BLaER1 treated with 17β-estradiol and CSF1 and Interleukin-3, amounts not matched to agents 10 nM and 100 nM (cell line): ENCODE measurements around the gene UGGT1.
"Not testable (repeated sequence)": the region's sequence is repeated elsewhere in the genome, so short reads cannot be mapped to it uniquely, and the experiment has no call there.

Source experiments
- H3K27ac ChIP-seq, 11 experiments: shearing (Covaris generic); formaldehyde crosslinking; 2 replicates each; pipeline ENCODE4 v1.8.1; 2022
- H3K27me3 ChIP-seq, 11 experiments: shearing (Covaris generic); formaldehyde crosslinking; 2 replicates each; pipeline ENCODE4 v1.8.1; 2022
- H3K36me3 ChIP-seq, 11 experiments: shearing (Covaris generic); formaldehyde crosslinking; 2 replicates each; pipeline ENCODE4 v1.8.1; 2022
- H3K4me1 ChIP-seq, 10 experiments: shearing (Covaris generic); formaldehyde crosslinking; 2 replicates each; pipeline ENCODE4 v1.8.1; 2022
- H3K4me2 ChIP-seq, 11 experiments: shearing (Covaris generic); formaldehyde crosslinking; 2 replicates each; pipeline ENCODE4 v1.8.1; 2022
- H3K4me3 ChIP-seq, 10 experiments: shearing (Covaris generic); formaldehyde crosslinking; 2 replicates each; pipeline ENCODE4 v1.8.1; 2022
- H3K9ac ChIP-seq, 11 experiments: shearing (Covaris generic); formaldehyde crosslinking; 2 replicates each; pipeline ENCODE4 v1.8.1; 2022
- H3K9me3 ChIP-seq, 11 experiments: shearing (Covaris generic); formaldehyde crosslinking; replicated peaks in 1 of 11; 2 replicates each; pipeline ENCODE4 v1.8.1; 2022
- H4K20me1 ChIP-seq, 11 experiments: shearing (Covaris generic); formaldehyde crosslinking; 2 replicates each; pipeline ENCODE4 v1.8.1; 2022
- Cebpa-rat ChIP-seq, 11 experiments: shearing (Covaris generic); IDR thresholded peaks; 2 replicates each; pipeline ENCODE4 v1.8.1; 2022

Gene UGGT1

GRCh38 chr2:128196026-128196425 lies 105.0 kb downstream of the UGGT1 start:
- H3K4me1 ChIP-seq, result peaks cover 33 to 63% (median 57%) of the 10 kb centered on the region in 10 experiments
- peak overlapping the region in 2 of 11 experiments; percentile 24 to 29; a peak in 1 of 22 replicates for H3K9ac ChIP-seq
- TF ChIP-seq Cebpa-rat (IDR thresholded peaks at IDR 0.05), result no peak
- no peaks in the 10 kb centered on the region for H3K9me3 ChIP-seq
- H3K27me3 ChIP-seq, result peaks cover 0 to 17% (median 0%) of the 10 kb centered on the region in 11 experiments; a peak in 5 of 22 replicates
- H3K36me3 ChIP-seq, result peaks cover 15 to 33% (median 23%) of the 10 kb centered on the region in 11 experiments
- H3K4me2 ChIP-seq, result peak overlapping the region; percentile 63 to 93 (median 74)
- H3K27ac ChIP-seq, result peak overlapping the region in 2 of 11 experiments; percentile 20 to 22; a peak in 2 of 22 replicates
- H3K4me3 ChIP-seq, result no peak overlapping the region
- peaks cover 0 to 36% (median 11%) of the 10 kb centered on the region in 11 experiments; a peak in 11 of 22 replicates for H4K20me1 ChIP-seq

GRCh38 chr2:128196471-128196931 lies 105.5 kb downstream of the UGGT1 start:
- Histone ChIP-seq H3K4me2 (peak overlapping the region; percentile 63 to 93 (median 74)), H3K9ac (peak overlapping the region in 6 of 11 experiments; percentile 0 to 29 (median 22); a peak in 3 of 22 replicates), H3K9me3 (no peaks in the 10 kb centered on the region), H4K20me1 (peaks cover 0 to 36% (median 11%) of the 10 kb centered on the region in 11 experiments; a peak in 11 of 22 replicates), H3K27me3 (peaks cover 0 to 17% (median 0%) of the 10 kb centered on the region in 11 experiments; a peak in 5 of 22 replicates), H3K4me3 (no peak overlapping the region), H3K4me1 (peaks cover 37 to 68% (median 62%) of the 10 kb centered on the region in 10 experiments), H3K36me3 (peaks cover 10 to 28% (median 19%) of the 10 kb centered on the region in 11 experiments; a peak in 21 of 22 replicates), H3K27ac (peak overlapping the region in 3 of 11 experiments; percentile 20 to 32 (median 22); a peak in 3 of 22 replicates)
- TF ChIP-seq Cebpa-rat (IDR thresholded peaks at IDR 0.05), result no peak

GRCh38 chr2:128197059-128197458 lies 106.1 kb downstream of the UGGT1 start:
- no peak for TF ChIP-seq Cebpa-rat (IDR thresholded peaks at IDR 0.05)
- Histone ChIP-seq H3K4me2 (peak overlapping the region; percentile 63 to 93 (median 74)), H3K4me3 (no peak overlapping the region), H4K20me1 (peaks cover 0 to 36% (median 10%) of the 10 kb centered on the region in 11 experiments; a peak in 11 of 22 replicates), H3K4me1 (peaks cover 42 to 74% (median 68%) of the 10 kb centered on the region in 10 experiments), H3K27ac (no peak overlapping the region), H3K9me3 (no peaks in the 10 kb centered on the region), H3K9ac (peak overlapping the region in 4 of 11 experiments; percentile 0 to 29 (median 22); a peak in 2 of 22 replicates), H3K27me3 (peaks cover 0 to 17% (median 0%) of the 10 kb centered on the region in 11 experiments; a peak in 5 of 22 replicates), H3K36me3 (peaks cover 4 to 23% (median 13%) of the 10 kb centered on the region in 11 experiments; a peak in 20 of 22 replicates)

GRCh38 chr2:128198656-128199055 lies 107.7 kb downstream of the UGGT1 start:
- peaks cover 0 to 32% (median 10%) of the 10 kb centered on the region in 11 experiments; a peak in 11 of 22 replicates for H4K20me1 ChIP-seq
- no peak for TF ChIP-seq Cebpa-rat (IDR thresholded peaks at IDR 0.05)
- peaks cover 44 to 86% (median 75%) of the 10 kb centered on the region in 10 experiments for H3K4me1 ChIP-seq
- 0 out of 22 replicates have a peak, but pooled peaks cover 0 to 1% (median 0%) of the 10 kb centered on the region in 11 experiments for H3K9me3 ChIP-seq
- peak overlapping the region; percentile 29 to 93 (median 64); a peak in 20 of 22 replicates for H3K4me2 ChIP-seq
- H3K9ac ChIP-seq, result peak overlapping the region in 1 of 11 experiments; percentile 9; a peak in 1 of 22 replicates
- H3K36me3 ChIP-seq, result peaks cover 0 to 8% (median 5%) of the 10 kb centered on the region in 11 experiments; a peak in 11 of 22 replicates
- H3K27ac ChIP-seq, result no peak overlapping the region
- H3K4me3 ChIP-seq, result no peak overlapping the region
- H3K27me3 ChIP-seq, result peaks cover 0 to 17% (median 0%) of the 10 kb centered on the region in 11 experiments; a peak in 5 of 22 replicates

- no peak overlapping the region for H3K27ac ChIP-seq
- H3K27me3 ChIP-seq, result peaks cover 0 to 17% (median 0%) of the 10 kb centered on the region in 11 experiments; a peak in 5 of 22 replicates
- H3K36me3 ChIP-seq, result peaks cover 0 to 4% (median 1%) of the 10 kb centered on the region in 11 experiments; a peak in 8 of 22 replicates
- no peak overlapping the region; a peak in 1 of 22 replicates for H3K9ac ChIP-seq
- H3K9me3 ChIP-seq, result peaks cover 0 to 5% (median 0%) of the 10 kb centered on the region in 11 experiments; a peak in 1 of 22 replicates
- peak overlapping the region; percentile 29 to 93 (median 64) for H3K4me2 ChIP-seq
- H4K20me1 ChIP-seq, result peaks cover 0 to 32% (median 10%) of the 10 kb centered on the region in 11 experiments; a peak in 11 of 22 replicates
- H3K4me1 ChIP-seq, result peaks cover 44 to 86% (median 75%) of the 10 kb centered on the region in 10 experiments
- TF ChIP-seq Cebpa-rat (IDR thresholded peaks at IDR 0.05), result no peak
- no peak overlapping the region for H3K4me3 ChIP-seq
Measured at GRCh38 chr2:128199141-128199540, 108.1 kb downstream of the UGGT1 start.

- peaks cover 0 to 17% (median 0%) of the 10 kb centered on the region in 11 experiments; a peak in 5 of 22 replicates for H3K27me3 ChIP-seq
- no peak overlapping the region for H3K4me3 ChIP-seq
- H3K36me3 ChIP-seq, result 0 out of 22 replicates have a peak, but pooled peaks cover 0 to 2% (median 0%) of the 10 kb centered on the region in 11 experiments
- no peak overlapping the region for H3K9ac ChIP-seq
- H3K4me1 ChIP-seq, result peaks cover 24 to 55% (median 45%) of the 10 kb centered on the region in 10 experiments
- peak overlapping the region in 1 of 11 experiments; percentile 9; a peak in 1 of 22 replicates for H3K4me2 ChIP-seq
- peaks cover 19 to 34% (median 24%) of the 10 kb centered on the region in 11 experiments for H3K9me3 ChIP-seq
- H4K20me1 ChIP-seq, result peaks cover 0 to 5% (median 0%) of the 10 kb centered on the region in 11 experiments; a peak in 1 of 22 replicates
- H3K27ac ChIP-seq, result no peak overlapping the region
- no peak for TF ChIP-seq Cebpa-rat (IDR thresholded peaks at IDR 0.05)
Measured at GRCh38 chr2:128202791-128203190, 111.8 kb downstream of the UGGT1 start.

- Histone ChIP-seq H3K4me3 (no peak overlapping the region), H3K27ac (no peak overlapping the region), H3K4me1 (peaks cover 10 to 31% (median 21%) of the 10 kb centered on the region in 10 experiments), H3K9ac (no peak overlapping the region), H3K9me3 (peaks cover 46 to 61% (median 51%) of the 10 kb centered on the region in 11 experiments), H3K27me3 (no peaks in the 10 kb centered on the region), H3K36me3 (peaks cover 0 to 6% (median 0%) of the 10 kb centered on the region in 11 experiments; a peak in 1 of 22 replicates), H3K4me2 (no peak overlapping the region), H4K20me1 (no peaks in the 10 kb centered on the region)
- TF ChIP-seq Cebpa-rat (IDR thresholded peaks at IDR 0.05), result no peak
Measured at GRCh38 chr2:128206245-128206644, 115.2 kb downstream of the UGGT1 start.

- Histone ChIP-seq H3K27ac (no peak overlapping the region), H4K20me1 (no peaks in the 10 kb centered on the region), H3K9me3 (peaks cover 46 to 61% (median 51%) of the 10 kb centered on the region in 11 experiments), H3K4me3 (0 out of 20 replicates have a peak overlapping the region, but pooled peaks of 1 of the 10 experiments have one; percentile 4), H3K9ac (no peak overlapping the region), H3K36me3 (peaks cover 0 to 6% (median 0%) of the 10 kb centered on the region in 11 experiments; a peak in 1 of 22 replicates), H3K4me1 (peaks cover 0 to 29% (median 11%) of the 10 kb centered on the region in 10 experiments; a peak in 13 of 20 replicates), H3K4me2 (no peak overlapping the region), H3K27me3 (no peaks in the 10 kb centered on the region)
- TF ChIP-seq Cebpa-rat (IDR thresholded peaks at IDR 0.05), result no peak
Measured at GRCh38 chr2:128208023-128208422, 117.0 kb downstream of the UGGT1 start.

- H3K4me3 ChIP-seq, H3K27ac ChIP-seq: not testable (repeated sequence)
- peaks cover 46 to 60% (median 51%) of the 10 kb centered on the region in 11 experiments for H3K9me3 ChIP-seq
Measured at GRCh38 chr2:128208631-128209324, 117.8 kb downstream of the UGGT1 start.

More at GRCh38 chr2:128208631-128209324, 117.8 kb downstream of the UGGT1 start:
- not testable (repeated sequence) for H3K4me2 ChIP-seq, H3K9ac ChIP-seq, H4K20me1 ChIP-seq, H3K36me3 ChIP-seq, H3K27me3 ChIP-seq
- peaks cover 0 to 27% (median 11%) of the 10 kb centered on the region in 10 experiments; a peak in 13 of 20 replicates for H3K4me1 ChIP-seq
